H9 (cell line): ENCODE results near the gene KIF16B. TPM values are rescaled to one million over a fixed set of nuclear protein-coding genes. Genes with fewer than 3 reads are reported as not detected.

Experiments used
- DNase-seq: peaks from one replicate; pipeline ENCODE4 v3.0.0-alpha.2; 2017
- H2AFZ ChIP-seq: one replicate; pipeline ENCODE4 v1.6.1; 2013; ENCODE audit warnings: mild to moderate bottlenecking, low read length, control low read depth, moderate library complexity
- H2AK5ac ChIP-seq: 2 replicates; pipeline ENCODE4 v1.6.1; 2013; ENCODE audit warnings: low read length, control low read depth, mixed read lengths; ENCODE audit not compliant: insufficient read length
- H2BK120ac ChIP-seq: one replicate; pipeline ENCODE4 v1.6.1; 2013; ENCODE audit warnings: low read depth, mild to moderate bottlenecking, low read length, control low read depth, inconsistent platforms; ENCODE audit not compliant: poor library complexity, severe bottlenecking
- H2BK12ac ChIP-seq: 2 replicates; pipeline ENCODE4 v1.6.1; 2013; ENCODE audit warnings: low read length, control low read depth, mixed read lengths, low read depth; ENCODE audit not compliant: insufficient read length
- H2BK15ac ChIP-seq: 2 replicates; pipeline ENCODE4 v1.6.1; 2013; ENCODE audit warnings: low read depth, low read length, control low read depth
- H2BK20ac ChIP-seq: one replicate; pipeline ENCODE4 v1.6.1; 2013; ENCODE audit warnings: low read depth, mild to moderate bottlenecking, low read length, control low read depth, inconsistent platforms; ENCODE audit not compliant: poor library complexity, severe bottlenecking
- H2BK5ac ChIP-seq: 2 replicates; pipeline ENCODE4 v1.6.1; 2013; ENCODE audit warnings: low read length, control low read depth, mixed read lengths; ENCODE audit not compliant: insufficient read length
- H3K14ac ChIP-seq: 2 replicates; pipeline ENCODE4 v1.6.1; 2013; ENCODE audit warnings: low read length, control low read depth; ENCODE audit not compliant: insufficient read depth
- H3K18ac ChIP-seq: 2 replicates; pipeline ENCODE4 v1.6.1; 2013; ENCODE audit warnings: low read depth, mild to moderate bottlenecking, mixed read lengths, low read length, control low read depth; ENCODE audit not compliant: insufficient read length
- H3K23ac ChIP-seq: 2 replicates; pipeline ENCODE4 v1.6.1; 2013; ENCODE audit warnings: low read length, control low read depth, mixed read lengths, low read depth; ENCODE audit not compliant: insufficient read length
- H3K23me2 ChIP-seq: 2 replicates; pipeline ENCODE4 v1.6.1; 2013; ENCODE audit warnings: low read depth, mild to moderate bottlenecking, mixed read lengths, low read length, control low read depth; ENCODE audit not compliant: insufficient read length, poor library complexity, severe bottlenecking
- H3K27ac ChIP-seq: 2 replicates; pipeline ENCODE4 v1.5.1; 2013; ENCODE audit warnings: low read length, control low read depth, mixed read lengths, low read depth; ENCODE audit not compliant: insufficient read length
- H3K27me3 ChIP-seq: 2 replicates; pipeline ENCODE4 v1.6.1; 2013; ENCODE audit warnings: low read length, control low read depth, inconsistent platforms; ENCODE audit not compliant: insufficient read depth
- H3K4ac ChIP-seq: 2 replicates; pipeline ENCODE4 v1.6.1; 2013; ENCODE audit warnings: low read depth, mild to moderate bottlenecking, control low read depth, inconsistent platforms, low read length, moderate library complexity
- H3K4me1 ChIP-seq: 2 replicates; pipeline ENCODE4 v1.6.1; 2013; ENCODE audit warnings: low read length, control low read depth, inconsistent platforms; ENCODE audit not compliant: insufficient read depth
- H3K4me2 ChIP-seq: 2 replicates; pipeline ENCODE4 v1.6.1; 2013; ENCODE audit warnings: low read length, control low read depth, mixed read lengths; ENCODE audit not compliant: insufficient read length, insufficient read depth
- H3K56ac ChIP-seq: 2 replicates; pipeline ENCODE4 v1.6.1; 2013; ENCODE audit warnings: low read depth, mild to moderate bottlenecking, mixed read lengths, low read length, control low read depth; ENCODE audit not compliant: insufficient read length
- H3K79me1 ChIP-seq: 2 replicates; pipeline ENCODE4 v1.6.1; 2013; ENCODE audit warnings: low read depth, mild to moderate bottlenecking, moderate library complexity, low read length, control low read depth, inconsistent platforms; ENCODE audit not compliant: insufficient read depth, poor library complexity, severe bottlenecking
- H3K79me2 ChIP-seq: 2 replicates; pipeline ENCODE4 v1.6.1; 2013; ENCODE audit warnings: low read length, control low read depth, inconsistent platforms; ENCODE audit not compliant: insufficient read depth
- H3K9ac ChIP-seq: 2 replicates; pipeline ENCODE4 v1.6.1; 2013; ENCODE audit warnings: low read length, control low read depth, mixed read lengths; ENCODE audit not compliant: insufficient read length; ENCODE audit errors: extremely low read depth
- H3K9me3 ChIP-seq: one replicate; pipeline ENCODE4 v1.6.1; 2013; ENCODE audit warnings: low read depth, low read length, inconsistent platforms; ENCODE audit not compliant: control insufficient read depth
- H3T11ph ChIP-seq: one replicate; pipeline ENCODE4 v1.6.1; 2013; ENCODE audit warnings: mild to moderate bottlenecking, low read length, control low read depth, inconsistent platforms
- H4K20me1 ChIP-seq: one replicate; pipeline ENCODE4 v1.6.1; 2013; ENCODE audit not compliant: control insufficient read depth, insufficient read length, insufficient read depth
- H4K5ac ChIP-seq: 2 replicates; pipeline ENCODE4 v1.6.1; 2013; ENCODE audit warnings: low read depth, mild to moderate bottlenecking, mixed read lengths, low read length, control low read depth; ENCODE audit not compliant: insufficient read length
- H4K8ac ChIP-seq: replicated peaks from 2 replicates; pipeline ENCODE4 v1.6.1; 2013; ENCODE audit warnings: low read length, control low read depth, mixed read lengths, low read depth; ENCODE audit not compliant: insufficient read length
- H4K91ac ChIP-seq: 2 replicates; pipeline ENCODE4 v1.6.1; 2013; ENCODE audit warnings: low read depth, mild to moderate bottlenecking, moderate library complexity, mixed read lengths, low read length, control low read depth; ENCODE audit not compliant: insufficient read length
- H3K27ac Mint-ChIP-seq, 3 experiments: 2 replicates in 2 of 3; 3 replicates in 1 of 3; pipeline ENCODE4 v1.8.0; 2020 to 2021; ENCODE audit warnings: mixed read lengths in 3 of 3, mild to moderate bottlenecking in 1 of 3, moderate library complexity in 1 of 3
- H3K27me3 Mint-ChIP-seq: 2 replicates; pipeline ENCODE4 v1.8.0; 2021; ENCODE audit warnings: low read depth, mild to moderate bottlenecking, moderate library complexity, mixed read lengths
- H3K36me3 Mint-ChIP-seq, 3 experiments: 2 replicates in 2 of 3; 3 replicates in 1 of 3; pipeline ENCODE4 v1.8.0; 2020 to 2021; ENCODE audit warnings: low read depth in 3 of 3, mixed read lengths in 3 of 3; ENCODE audit not compliant: insufficient read depth in 1 of 3
- H3K4me1 Mint-ChIP-seq, 2 experiments: 2 replicates each; pipeline ENCODE4 v1.8.0; 2020; ENCODE audit warnings: mixed read lengths in 2 of 2
- H3K4me3 Mint-ChIP-seq, 2 experiments: 2 replicates in 1 of 2; 3 replicates in 1 of 2; pipeline ENCODE4 v1.8.0; 2020 to 2021; ENCODE audit warnings: mild to moderate bottlenecking in 2 of 2, mixed read lengths in 2 of 2, moderate library complexity in 1 of 2
- H3K9me3 Mint-ChIP-seq, 2 experiments: 2 replicates in 1 of 2; 3 replicates in 1 of 2; pipeline ENCODE4 v1.8.0; 2020; ENCODE audit warnings: mild to moderate bottlenecking in 2 of 2, mixed read lengths in 2 of 2, moderate library complexity in 1 of 2
- WGBS: extraction: QIAGEN DNeasy Blood & Tissue Kit; methylation state at CpG from one replicate; pipeline ENCODE4 v1.1.7; 2013; ENCODE audit warnings: missing lambda C conversion rate, low lambda C conversion rate, mixed read lengths; ENCODE audit not compliant: insufficient read length; ENCODE audit errors: extremely low coverage; 5-methylcytosine and 5-hydroxymethylcytosine counted together
- total RNA-seq: library from RNA; stranded (reverse); gene quantifications from 2 replicates; pipeline ENCODE4 v1.2.1, GENCODE V29; 2021
- TF ChIP-seq, protein P1 (sequence below): fragments of 200-600 bp; sonication (generic); conservative IDR thresholded peaks from 3 replicates; pipeline ENCODE4 v1.8.0; 2021; ENCODE audit warnings: antibody characterized with exemption, mild to moderate bottlenecking

The KIF16B gene
- total RNA-seq, 1 experiment from 2014 or later, result 7.4 TPM

DNA sequence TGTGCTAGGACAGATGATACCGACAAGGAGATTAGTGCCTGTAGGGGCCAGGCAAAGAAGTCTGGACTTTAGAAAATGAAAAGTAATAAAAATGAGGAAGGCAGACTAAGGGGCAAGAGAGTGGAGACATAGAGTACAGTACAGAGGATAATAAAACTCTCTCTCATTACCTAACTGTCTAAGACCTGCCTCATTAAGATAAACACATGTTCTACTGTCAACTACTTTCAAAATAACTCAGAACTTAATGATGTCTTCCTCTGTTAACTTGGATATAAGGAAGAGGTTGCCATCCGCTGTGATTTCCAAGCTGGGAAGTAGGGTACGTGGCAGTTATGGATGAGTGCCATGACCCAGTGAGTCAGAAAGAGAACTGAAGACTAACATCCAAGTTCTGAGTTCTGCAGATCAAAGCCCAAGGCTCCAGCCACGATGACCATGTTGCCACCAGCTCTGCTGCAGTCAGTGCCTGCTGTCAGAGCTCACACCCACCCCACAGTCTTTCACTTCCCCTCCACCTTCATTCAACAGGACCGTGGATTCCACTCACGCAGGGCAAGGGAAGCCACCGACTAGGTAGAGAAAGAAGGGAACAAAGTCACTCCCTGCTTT, 81.8 kb downstream of the KIF16B start:
- H3K4me3 Mint-ChIP-seq, result no peak overlapping the region
- Histone ChIP-seq H3K4ac (no peak overlapping the region), H3K23me2 (no peaks in the 10 kb centered on the region), H2BK15ac (no peak overlapping the region), H3K9me3 (no peaks in the 10 kb centered on the region), H2BK120ac (no peak overlapping the region), H2AFZ (no peak overlapping the region), H3K56ac (no peak overlapping the region), H3K18ac (no peak overlapping the region), H3K23ac (no peak overlapping the region), H4K91ac (no peak overlapping the region), H4K8ac (no peak overlapping the region), H4K5ac (no peak overlapping the region), H3K27me3 (no peaks in the 10 kb centered on the region), H3K79me2 (no peaks in the 10 kb centered on the region), H2BK12ac (no peak overlapping the region), H3T11ph (no peak overlapping the region), H3K79me1 (no peaks in the 10 kb centered on the region), H3K14ac (no peak overlapping the region), H2AK5ac (no peak overlapping the region), H4K20me1 (no peaks in the 10 kb centered on the region), H3K27ac (no peak overlapping the region), H3K9ac (no peak overlapping the region), H3K4me1 (no peaks in the 10 kb centered on the region), H2BK5ac (no peak overlapping the region), H2BK20ac (no peak overlapping the region), H3K4me2 (no peak overlapping the region)
- H3K9me3 Mint-ChIP-seq, result no peaks in the 10 kb centered on the region; a peak in 1 of 5 replicates
- TF ChIP-seq, protein P1, sequence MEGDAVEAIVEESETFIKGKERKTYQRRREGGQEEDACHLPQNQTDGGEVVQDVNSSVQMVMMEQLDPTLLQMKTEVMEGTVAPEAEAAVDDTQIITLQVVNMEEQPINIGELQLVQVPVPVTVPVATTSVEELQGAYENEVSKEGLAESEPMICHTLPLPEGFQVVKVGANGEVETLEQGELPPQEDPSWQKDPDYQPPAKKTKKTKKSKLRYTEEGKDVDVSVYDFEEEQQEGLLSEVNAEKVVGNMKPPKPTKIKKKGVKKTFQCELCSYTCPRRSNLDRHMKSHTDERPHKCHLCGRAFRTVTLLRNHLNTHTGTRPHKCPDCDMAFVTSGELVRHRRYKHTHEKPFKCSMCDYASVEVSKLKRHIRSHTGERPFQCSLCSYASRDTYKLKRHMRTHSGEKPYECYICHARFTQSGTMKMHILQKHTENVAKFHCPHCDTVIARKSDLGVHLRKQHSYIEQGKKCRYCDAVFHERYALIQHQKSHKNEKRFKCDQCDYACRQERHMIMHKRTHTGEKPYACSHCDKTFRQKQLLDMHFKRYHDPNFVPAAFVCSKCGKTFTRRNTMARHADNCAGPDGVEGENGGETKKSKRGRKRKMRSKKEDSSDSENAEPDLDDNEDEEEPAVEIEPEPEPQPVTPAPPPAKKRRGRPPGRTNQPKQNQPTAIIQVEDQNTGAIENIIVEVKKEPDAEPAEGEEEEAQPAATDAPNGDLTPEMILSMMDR, result no peak
- DNase-seq, result no peak
- peak overlapping the region in 2 of 3 experiments; percentile 17 to 89; a peak in 2 of 7 replicates for H3K27ac Mint-ChIP-seq
- no CpG with 5 or more reads among the region's 7 CpGs for WGBS
- peaks cover 8 to 10% of the 10 kb centered on the region in 2 experiments for H3K4me1 Mint-ChIP-seq
- no peaks in the 10 kb centered on the region for H3K27me3 Mint-ChIP-seq
- peaks cover 0 to 5% (median 4%) of the 10 kb centered on the region in 3 experiments; a peak in 4 of 7 replicates for H3K36me3 Mint-ChIP-seq
